GM12878 (cell line): Measurements from ENCODE around the gene GLT1D1. TPM values are rescaled to one million over a fixed set of nuclear protein-coding genes. Genes with fewer than 3 reads are reported as not detected.

Source experiments
- ATAC-seq: fragments of 200-7000 bp; cut with Tn5 transposase; 3 replicates; pipeline ENCODE4 v1.9.1; 2020; ENCODE audit warnings: mild to moderate bottlenecking, moderate library complexity
- BruUV-seq: library from RNA; stranded (reverse); fragments of 400-500 nt; replicated peaks from 2 replicates; lab custom pipeline; 2021; lab: Mats Ljungman, UMichigan
- CTCF ChIA-PET: fragments of 300-600 bp; sonication (Branson Sonifier 250); formaldehyde crosslinking; extraction: SDS; loops from one replicate; lab custom pipeline; 2021; ENCODE audit warnings: inconsistent platforms; lab: Yijun Ruan, JAX
- POLR2A ChIA-PET: fragments of 350-600 bp; formaldehyde crosslinking; extraction: SDS; loops from one replicate; lab custom pipeline; 2021; ENCODE audit warnings: inconsistent platforms; lab: Charles Lee
- RAD21 ChIA-PET: fragments of 300-600 bp; sonication (Branson Sonifier 250); formaldehyde crosslinking; loops from one replicate; lab custom pipeline; 2023; ENCODE audit warnings: antibody characterized with exemption; ENCODE audit not compliant: unreplicated experiment; lab: Charles Lee
- SMC1A ChIA-PET: fragments of 300-600 bp; sonication (Branson Sonifier 250); formaldehyde crosslinking; loops from one replicate; lab custom pipeline; 2023; ENCODE audit not compliant: unreplicated experiment, uncharacterized antibody; lab: Charles Lee
- DNase-seq: peaks from one replicate; pipeline ENCODE4 v3.0.0-alpha.2; 2011; ENCODE audit warnings: low read depth, low spot score
- FAIRE-seq: peaks from 3 replicates; lab custom pipeline; 2011; peaks lifted over from hg19 to GRCh38; lab: Jason Lieb, UNC
- H2AFZ ChIP-seq: 2 replicates; pipeline ENCODE4 v1.6.0; 2011; ENCODE audit warnings: low read depth, low read length, control low read depth; ENCODE audit not compliant: control insufficient read depth
- H3K27ac ChIP-seq: 2 replicates; pipeline ENCODE4 v1.5.1; 2011; ENCODE audit warnings: control low read depth; ENCODE audit not compliant: control insufficient read depth, insufficient read depth
- H3K27me3 ChIP-seq, 2 experiments: replicated peaks in 1 of 2; 2 replicates each; pipeline versions ENCODE4 v1.6.0 to v1.6.1; 2011; ENCODE audit warnings: low read length in 1 of 2; ENCODE audit not compliant: control insufficient read depth in 2 of 2, insufficient read depth in 2 of 2
- H3K36me3 ChIP-seq, 2 experiments: 2 replicates each; pipeline ENCODE4 v1.5.1; 2011; ENCODE audit warnings: low read length in 1 of 2; ENCODE audit not compliant: control insufficient read depth in 2 of 2, insufficient read depth in 2 of 2
- H3K4me1 ChIP-seq: 2 replicates; pipeline ENCODE4 v1.6.1; 2011; ENCODE audit warnings: mild to moderate bottlenecking, low read length, moderate library complexity, mixed read lengths; ENCODE audit not compliant: control insufficient read depth, insufficient read depth
- H3K4me2 ChIP-seq: 2 replicates; pipeline ENCODE4 v1.6.0; 2011; ENCODE audit warnings: control low read depth; ENCODE audit not compliant: control insufficient read depth, insufficient read depth
- H3K4me3 ChIP-seq: fragments of 200-600 bp; sonication (generic); 2 replicates; pipeline ENCODE4 v1.5.1; 2016
- H3K79me2 ChIP-seq: 2 replicates; pipeline ENCODE4 v1.6.0; 2011; ENCODE audit warnings: low read length; ENCODE audit not compliant: control insufficient read depth, insufficient read depth
- H3K9ac ChIP-seq: 2 replicates; pipeline ENCODE4 v1.8.0; 2011; ENCODE audit warnings: low read length, control low read depth, mixed read lengths; ENCODE audit not compliant: control insufficient read depth, insufficient read depth
- H3K9me3 ChIP-seq: replicated peaks from 3 replicates; pipeline ENCODE4 v1.5.1; 2011; ENCODE audit warnings: mild to moderate bottlenecking, low read length; ENCODE audit not compliant: control insufficient read depth, insufficient read depth
- H4K20me1 ChIP-seq: 2 replicates; pipeline ENCODE4 v1.6.0; 2011; ENCODE audit not compliant: control insufficient read depth, insufficient read depth
- BHLHE40 ChIP-seq, 2 experiments: fragments of 450-650 bp in 1 of 2; IDR thresholded peaks; 2 replicates each; pipeline ENCODE4 v1.6.1; 2011 to 2017; ENCODE audit warnings: low read depth in 2 of 2, borderline replicate concordance in 1 of 2, improper control_type of control experiment in 1 of 2, low read length in 1 of 2, mild to moderate bottlenecking in 1 of 2
- FOS ChIP-seq: IDR thresholded peaks from 3 replicates; pipeline ENCODE4 v1.6.1; 2011; ENCODE audit warnings: borderline replicate concordance; ENCODE audit not compliant: insufficient read length; ENCODE audit errors: extremely low read depth
- HDAC6 ChIP-seq: fragments of 200-600 bp; sonication (generic); IDR thresholded peaks from one replicate; pipeline ENCODE4 v1.8.0; 2017; ENCODE audit warnings: antibody characterized with exemption; ENCODE audit not compliant: unreplicated experiment
- IKZF1 ChIP-seq: fragments of 450-650 bp; conservative IDR thresholded peaks from 2 replicates; pipeline ENCODE4 v1.6.1; 2017; ENCODE audit warnings: antibody characterized with exemption, mild to moderate bottlenecking
- IKZF2 ChIP-seq, 2 experiments: fragments of 450-650 bp; IDR thresholded peaks; 2 replicates each; pipeline ENCODE4 v1.6.1; 2017; ENCODE audit warnings: mild to moderate bottlenecking in 2 of 2, moderate library complexity in 2 of 2
- IRF4 ChIP-seq: IDR thresholded peaks from 2 replicates; pipeline ENCODE4 v1.6.1; 2011; ENCODE audit warnings: low read depth, low read length
- MEF2B ChIP-seq: fragments of 450-650 bp; IDR thresholded peaks from 2 replicates; pipeline ENCODE4 v1.6.1; 2018; ENCODE audit warnings: mild to moderate bottlenecking, moderate library complexity; ENCODE audit not compliant: partially characterized antibody, poor library complexity, severe bottlenecking
- NFXL1 ChIP-seq: fragments of 450-650 bp; IDR thresholded peaks from 2 replicates; pipeline ENCODE4 v1.6.1; 2017; ENCODE audit warnings: antibody characterized with exemption, mild to moderate bottlenecking, borderline replicate concordance
- NFYB ChIP-seq: IDR thresholded peaks from 2 replicates; pipeline ENCODE4 v1.6.1; 2011; ENCODE audit warnings: low read depth, mild to moderate bottlenecking, low read length, improper control_type of control experiment, moderate library complexity; ENCODE audit not compliant: insufficient read depth
- NR2C2 ChIP-seq: IDR thresholded peaks from 2 replicates; pipeline ENCODE4 v1.6.1; 2011; ENCODE audit warnings: borderline replicate concordance, low read depth; ENCODE audit not compliant: control insufficient read depth, insufficient read length
- RBBP5 ChIP-seq: fragments of 200-600 bp; sonication (generic); conservative IDR thresholded peaks from 2 replicates; pipeline ENCODE4 v1.6.1; 2016
- SIX5 ChIP-seq: IDR thresholded peaks from 2 replicates; pipeline ENCODE4 v1.6.1; 2011; ENCODE audit warnings: mild to moderate bottlenecking, low read depth, low read length, moderate library complexity; ENCODE audit not compliant: severe bottlenecking
- SMAD5 ChIP-seq: IDR thresholded peaks from 2 replicates; pipeline ENCODE4 v1.6.1; 2016; ENCODE audit warnings: antibody characterized with exemption, low read depth
- STAT3 ChIP-seq: IDR thresholded peaks from 2 replicates; pipeline ENCODE4 v1.6.1; 2011; ENCODE audit warnings: low read depth, low read length, improper control_type of control experiment
- TAF1 ChIP-seq: IDR thresholded peaks from 2 replicates; pipeline ENCODE4 v1.6.1; 2011; ENCODE audit warnings: mild to moderate bottlenecking, low read depth, low read length, borderline replicate concordance
- WRNIP1 ChIP-seq: IDR thresholded peaks from 2 replicates; pipeline ENCODE4 v1.6.1; 2011; ENCODE audit warnings: low read depth, low read length, improper control_type of control experiment, borderline replicate concordance
- WGBS: methylation state at CpG from one replicate; pipeline ENCODE4 v1.1.6; 2016; ENCODE audit warnings: low lambda C conversion rate; ENCODE audit not compliant: insufficient replicate concordance, insufficient coverage; ENCODE audit errors: missing lambda C conversion rate; 5-methylcytosine and 5-hydroxymethylcytosine counted together
- in situ Hi-C: fragments of 300-500 bp; cut with MboI; formaldehyde crosslinking; loops from 9 replicates; pipeline ENCODE4 v1.14.3; 2018; ENCODE audit warnings: mixed read lengths
- intact Hi-C: fragments of 100-400 bp; cut with micrococcal nuclease; formaldehyde crosslinking; loops from one replicate; pipeline ENCODE4 v1.14.2; 2022; ENCODE audit not compliant: unreplicated experiment
- polyA plus RNA-seq, 11 experiments: library from polyadenylated mRNA; depleted of rRNA in 4 of 11; unstranded in 6 of 11; stranded (reverse) in 5 of 11; fragments of >200 nt; fragmentation: Nextera tagmentation in 4 of 11; fragmentation: Illumina TruSeq in 1 of 11; extraction: Ambion mirVana in 4 of 11; extraction: Trizol in 1 of 11; gene quantifications; 1 replicate in 1 of 11; 2 replicates in 10 of 11; pipeline versions ENCODE4 v1.2.1 to v1.2.3, GENCODE V29; 2011 to 2016; ENCODE audit warnings: inconsistent platforms in 2 of 11, missing spikeins in 2 of 11, low read depth in 1 of 11
- total RNA-seq, 4 experiments: library from RNA; depleted of rRNA in 3 of 4; stranded (reverse); fragments of >200 nt in 3 of 4; fragmentation: Illumina TruSeq in 1 of 4; extraction: Trizol in 1 of 4; gene quantifications; 2 replicates each; pipeline versions ENCODE4 v1.2.1 to v1.2.3, GENCODE V29; 2013 to 2021
- TF ChIP-seq, protein P1 (sequence below): IDR thresholded peaks from 2 replicates; pipeline ENCODE4 v1.6.1; 2012; ENCODE audit warnings: low read depth, low read length, improper control_type of control experiment

GLT1D1 gene
- total and polyA plus RNA-seq, 10 of the 15 experiments (the other 5 are each of a cell fraction or from before 2014, with no cell fraction given) = 0.42 to 62.8 (median 3.0) TPM

DNA sequence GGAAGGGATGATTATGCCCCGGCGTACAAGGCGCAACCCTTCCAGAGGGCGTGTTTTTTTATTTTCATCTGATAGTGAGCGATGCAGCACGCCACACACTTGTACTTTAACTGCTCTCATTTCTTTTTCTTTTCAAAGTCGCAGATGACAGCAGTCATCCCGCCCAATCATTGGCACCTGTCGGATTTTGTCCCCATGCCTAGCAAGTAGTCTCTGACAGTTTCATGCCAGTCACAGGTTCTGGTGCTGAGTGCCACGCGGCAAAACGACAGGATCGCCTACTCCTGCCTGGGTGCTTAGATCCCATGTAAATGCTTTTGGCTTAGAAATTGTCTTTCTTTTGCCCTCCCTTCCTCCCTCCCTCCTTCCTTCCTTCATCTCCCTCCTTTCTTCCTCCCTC, 117.7 kb downstream of the GLT1D1 start:
- SMC1A ChIA-PET = no interaction called here
- no peaks in the 10 kb centered on the region for H4K20me1 ChIP-seq

DNA sequence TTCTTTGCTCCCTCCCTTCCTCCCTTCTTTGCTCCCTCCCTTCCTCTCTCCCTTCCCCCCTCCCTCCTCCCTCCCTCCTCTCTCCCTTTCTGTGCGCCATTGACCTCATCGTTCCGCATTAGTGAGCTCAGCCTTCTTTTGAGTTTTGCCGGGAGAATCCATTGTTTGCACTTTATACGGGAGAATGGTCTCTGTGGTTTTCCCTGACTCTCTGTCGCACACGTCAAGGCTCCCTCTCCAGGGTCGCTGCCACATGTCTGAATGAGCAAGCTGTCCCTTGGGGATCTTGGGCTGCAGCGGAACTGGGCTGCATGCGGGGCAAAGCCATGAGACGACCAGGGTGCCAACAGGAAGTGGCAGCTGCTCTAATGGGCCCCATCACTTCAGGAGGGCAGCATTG, 118.5 kb downstream of the GLT1D1 start:
- Histone ChIP-seq H2AFZ (no peak overlapping the region), H3K9ac (no peak overlapping the region), H3K4me1 (no peaks in the 10 kb centered on the region; the same call in 1 of the 2 replicates), H3K27ac (no peak overlapping the region), H3K9me3 (no peaks in the 10 kb centered on the region), H3K79me2 (no peaks in the 10 kb centered on the region), H3K4me2 (no peak overlapping the region), H3K36me3 (no peaks in the 10 kb centered on the region; a peak in 1 of 4 replicates), H4K20me1 (no peaks in the 10 kb centered on the region), H3K27me3 (no peaks in the 10 kb centered on the region), H3K4me3 (no peak overlapping the region)
- WGBS = 7% methylated on average over 8 of the region's 11 CpGs
- ChIA-PET CTCF (interaction anchor here (1.4 kb wide), 1 partner anchor 10 kb away, joined by 3 read pairs; no protein-coding TSS in a partner anchor), POLR2A (no interaction called here), SMC1A (interaction anchor here (1.6 kb wide), 1 partner anchor 19 kb away, joined by 3 read pairs; no protein-coding TSS in a partner anchor), RAD21 (no interaction called here)
- no peak for DNase-seq
- BruUV-seq = no TSS peak
- FAIRE-seq = no peak
- ATAC-seq = peak; percentile 32
- intact Hi-C loops = no loop called here
- in situ Hi-C loops = loop anchor here (10.0 kb wide), 1 partner anchor 943 kb away; no protein-coding TSS in a partner anchor
- TF ChIP-seq IKZF2 (IDR thresholded peaks at IDR 0.05) = peak in 1 of 2 experiments; percentile 24; a peak in 1 of 4 replicates
- TF ChIP-seq MEF2B = peak; percentile 36
- TF ChIP-seq HDAC6 = no peak
- no peak for TF ChIP-seq TAF1
- TF ChIP-seq BHLHE40 (IDR thresholded peaks at IDR 0.05; ENCODE audit: borderline replicate concordance in 1 of 2, low read depth in 2 of 2, low read length in 1 of 2) = 0 out of 4 replicates have a peak, but pooled peaks of 1 of the 2 experiments have one; percentile 19
- TF ChIP-seq, protein P1, sequence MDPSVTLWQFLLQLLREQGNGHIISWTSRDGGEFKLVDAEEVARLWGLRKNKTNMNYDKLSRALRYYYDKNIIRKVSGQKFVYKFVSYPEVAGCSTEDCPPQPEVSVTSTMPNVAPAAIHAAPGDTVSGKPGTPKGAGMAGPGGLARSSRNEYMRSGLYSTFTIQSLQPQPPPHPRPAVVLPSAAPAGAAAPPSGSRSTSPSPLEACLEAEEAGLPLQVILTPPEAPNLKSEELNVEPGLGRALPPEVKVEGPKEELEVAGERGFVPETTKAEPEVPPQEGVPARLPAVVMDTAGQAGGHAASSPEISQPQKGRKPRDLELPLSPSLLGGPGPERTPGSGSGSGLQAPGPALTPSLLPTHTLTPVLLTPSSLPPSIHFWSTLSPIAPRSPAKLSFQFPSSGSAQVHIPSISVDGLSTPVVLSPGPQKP = no peak
- TF ChIP-seq IKZF1 = 0 out of 2 replicates have a peak, but pooled peaks have one; percentile 16

More for the DNA sequence above, 117.7 kb downstream of the GLT1D1 start:
- intact Hi-C loops (no loop called here), in situ Hi-C loops (loop anchor here (10.0 kb wide), 1 partner anchor 944 kb away; no protein-coding TSS in a partner anchor)
- ATAC-seq = no peak
- Histone ChIP-seq H3K9me3 (no peaks in the 10 kb centered on the region), H3K36me3 (peaks cover 0 to 1% of the 10 kb centered on the region in 2 experiments; a peak in 2 of 4 replicates), H3K4me1 (peaks cover 5% of the 10 kb centered on the region; the same call in 1 of the 2 replicates), H3K27ac (no peak overlapping the region), H3K9ac (no peak overlapping the region), H3K27me3 (no peaks in the 10 kb centered on the region), H2AFZ (no peak overlapping the region), H3K79me2 (no peaks in the 10 kb centered on the region), H3K4me2 (no peak overlapping the region), H3K4me3 (no peak overlapping the region)
- RAD21 ChIA-PET = interaction anchor here (1.3 to 1.8 kb wide), 3 partner anchors 149 to 1043 kb away, joined by 3 to 8 read pairs (median 3); no protein-coding TSS in a partner anchor
- CTCF ChIA-PET = interaction anchor here (0.7 to 1.5 kb wide), 3 partner anchors 79 to 1043 kb away, joined by 3 read pairs; no protein-coding TSS in a partner anchor
- no TSS peak for BruUV-seq
- WGBS = 91% methylated on average over 13 of the region's 13 CpGs
- FAIRE-seq = no peak
- TF ChIP-seq STAT3 (no peak), WRNIP1 (no peak), SIX5 (no peak), FOS (no peak), IRF4 (no peak), SMAD5 (no peak), RBBP5 (no peak), NFYB (no peak), NFXL1 (no peak), NR2C2 (no peak)
- POLR2A ChIA-PET = no interaction called here
- DNase-seq = no peak
